IPS-15b (cell line): Measurements from ENCODE around the gene MFN1.

Experiments
- H3K27me3 ChIP-seq: one replicate; pipeline ENCODE4 v1.6.1; 2013; ENCODE audit warnings: low read length; ENCODE audit not compliant: control insufficient read depth, insufficient read depth
- H3K36me3 ChIP-seq: one replicate; pipeline ENCODE4 v1.6.1; 2013; ENCODE audit warnings: low read length; ENCODE audit not compliant: control insufficient read depth, insufficient read depth
- H3K4me1 ChIP-seq: one replicate; pipeline ENCODE4 v1.6.1; 2013; ENCODE audit warnings: mild to moderate bottlenecking, low read length; ENCODE audit not compliant: control insufficient read depth, insufficient read depth
- H3K4me3 ChIP-seq: one replicate; pipeline ENCODE4 v1.5.1; 2013; ENCODE audit warnings: low read depth, low read length
- H3K9ac ChIP-seq: one replicate; pipeline ENCODE4 v1.6.1; 2013; ENCODE audit warnings: low read depth, mild to moderate bottlenecking, low read length
- H3K9me3 ChIP-seq: one replicate; pipeline ENCODE4 v1.6.1; 2013; ENCODE audit warnings: mild to moderate bottlenecking, low read length; ENCODE audit not compliant: control insufficient read depth, insufficient read depth

MFN1 gene

GRCh38 chr3:179321668-179322285, 25.7 kb upstream of the MFN1 start:
- Histone ChIP-seq H3K9ac (no peak overlapping the region), H3K4me3 (no peak overlapping the region), H3K4me1 (no peaks in the 10 kb centered on the region), H3K27me3 (no peaks in the 10 kb centered on the region), H3K36me3 (no peaks in the 10 kb centered on the region), H3K9me3 (no peaks in the 10 kb centered on the region)

GRCh38 chr3:179322286-179323196, 25.0 kb upstream of the MFN1 start, which contains the start of gene ZNF639:
TSS of gene ZNF639 (plus strand) at chr3:179323031. CDS start at chr3:179328294, 5,263 bp downstream.
- H3K9ac ChIP-seq: peak within 1 kb of the TSS; percentile 84

GRCh38 chr3:179323197-179324110, 24.1 kb upstream of the MFN1 start:
- Histone ChIP-seq H3K36me3 (peaks cover under 1% of the 10 kb centered on the region), H3K9me3 (no peaks in the 10 kb centered on the region), H3K27me3 (no peaks in the 10 kb centered on the region), H3K4me1 (no peaks in the 10 kb centered on the region), H3K9ac (peak overlapping the region; percentile 84), H3K4me3 (peak overlapping the region; percentile 81)

More at GRCh38 chr3:179322286-179323196, 25.0 kb upstream of the MFN1 start, which contains the start of gene ZNF639:
- no peaks in the 10 kb centered on the region for H3K36me3 ChIP-seq
- no peaks in the 10 kb centered on the region for H3K27me3 ChIP-seq
- peak within 1 kb of the TSS; percentile 81 for H3K4me3 ChIP-seq
- H3K9me3 ChIP-seq: no peaks in the 10 kb centered on the region
- no peaks in the 10 kb centered on the region for H3K4me1 ChIP-seq

- Histone ChIP-seq H3K9me3 (no peaks in the 10 kb centered on the region), H3K4me1 (no peaks in the 10 kb centered on the region), H3K36me3 (peaks cover 6% of the 10 kb centered on the region), H3K9ac (peak overlapping the region; percentile 84), H3K4me3 (peak overlapping the region; percentile 81), H3K27me3 (no peaks in the 10 kb centered on the region)
Observed at GRCh38 chr3:179324270-179324754, 23.2 kb upstream of the MFN1 start.

- H3K4me3 ChIP-seq: no peak overlapping the region
- H3K27me3 ChIP-seq: no peaks in the 10 kb centered on the region
- no peaks in the 10 kb centered on the region for H3K9me3 ChIP-seq
- H3K36me3 ChIP-seq: peaks cover 38% of the 10 kb centered on the region
- no peak overlapping the region for H3K9ac ChIP-seq
- no peaks in the 10 kb centered on the region for H3K4me1 ChIP-seq
Observed at GRCh38 chr3:179330438-179330837, 17.1 kb upstream of the MFN1 start.

GRCh38 chr3:179332240-179332639, 15.3 kb upstream of the MFN1 start:
- no peak overlapping the region for H3K4me3 ChIP-seq
- H3K9ac ChIP-seq: no peak overlapping the region
- peaks cover 38% of the 10 kb centered on the region for H3K36me3 ChIP-seq
- H3K9me3 ChIP-seq: no peaks in the 10 kb centered on the region
- H3K4me1 ChIP-seq: no peaks in the 10 kb centered on the region
- H3K27me3 ChIP-seq: no peaks in the 10 kb centered on the region

GRCh38 chr3:179333084-179333483, 14.4 kb upstream of the MFN1 start:
- H3K4me1 ChIP-seq: no peaks in the 10 kb centered on the region
- H3K9ac ChIP-seq: no peak overlapping the region
- no peaks in the 10 kb centered on the region for H3K27me3 ChIP-seq
- H3K36me3 ChIP-seq: peaks cover 38% of the 10 kb centered on the region
- H3K9me3 ChIP-seq: no peaks in the 10 kb centered on the region
- no peak overlapping the region for H3K4me3 ChIP-seq

- Histone ChIP-seq H3K4me3 (no peak overlapping the region), H3K4me1 (no peaks in the 10 kb centered on the region), H3K27me3 (no peaks in the 10 kb centered on the region), H3K9ac (no peak overlapping the region), H3K9me3 (no peaks in the 10 kb centered on the region), H3K36me3 (peaks cover 21% of the 10 kb centered on the region)
Observed at GRCh38 chr3:179336345-179336929, 11.1 kb upstream of the MFN1 start.

- H3K4me3 ChIP-seq: peak overlapping the region; percentile 74
- H3K9me3 ChIP-seq: no peaks in the 10 kb centered on the region
- H3K36me3 ChIP-seq: peaks cover 11% of the 10 kb centered on the region
- no peaks in the 10 kb centered on the region for H3K27me3 ChIP-seq
- H3K9ac ChIP-seq: peak overlapping the region; percentile 65
- H3K4me1 ChIP-seq: peaks cover 3% of the 10 kb centered on the region
Observed at GRCh38 chr3:179348325-179349013, 960 bp downstream of the MFN1 start.

- no peak overlapping the region for H3K9ac ChIP-seq
- H3K36me3 ChIP-seq: peaks cover 16% of the 10 kb centered on the region
- no peak overlapping the region for H3K4me3 ChIP-seq
- no peaks in the 10 kb centered on the region for H3K4me1 ChIP-seq
- no peaks in the 10 kb centered on the region for H3K27me3 ChIP-seq
- no peaks in the 10 kb centered on the region for H3K9me3 ChIP-seq
Observed at GRCh38 chr3:179355996-179356395, 8.5 kb downstream of the MFN1 start.
